ENCODE measurements around the gene PSIP1. TPM values are rescaled to one million over a fixed set of nuclear protein-coding genes. Genes with fewer than 3 reads are reported as not detected.

The PSIP1 gene
- polyA plus RNA-seq, 1 donor (not counting 4 experiments of a cell fraction or from before 2014, with no cell fraction given), result 14.7 TPM

DNA sequence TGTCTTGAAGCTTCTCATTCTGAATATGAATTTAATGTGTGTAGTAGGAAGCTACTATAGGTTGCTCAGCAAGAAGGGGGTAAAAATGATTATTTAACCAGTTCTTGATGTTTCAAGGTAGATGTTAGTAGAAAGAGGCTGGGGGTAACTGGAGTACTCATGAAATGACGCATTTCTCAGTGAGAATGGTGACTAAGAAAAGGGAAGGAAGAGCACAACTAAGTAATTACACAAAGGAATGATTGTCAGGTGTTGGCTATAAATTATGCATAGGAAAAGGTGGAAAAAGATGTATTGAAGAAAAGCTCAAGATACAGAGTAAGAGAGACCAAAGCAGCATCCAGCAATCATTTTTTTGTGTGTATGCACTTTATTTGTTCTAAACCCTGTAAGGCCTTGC lies 1.4 kb upstream of the PSIP1 start:
- no peak overlapping the region for H3K27ac ChIP-seq (ENCODE audit: control insufficient read depth, insufficient read depth, low read length)
- H3K4me2 ChIP-seq (ENCODE audit: control insufficient read depth, extremely low read depth, insufficient read depth, low read depth, low read length), result no peak overlapping the region
- FAIRE-seq, result no peak

GRCh38 chr9:15509931-15510788 lies 610 bp downstream of the PSIP1 start:
- Histone ChIP-seq H3K4me3 (ENCODE audit: control insufficient read depth in 2 of 3, extremely low read depth in 1 of 3, insufficient read depth in 2 of 3, low read depth in 1 of 3, low read length in 3 of 3) (peak overlapping the region; percentile 75 to 86 (median 86)), H3K9me1 (ENCODE audit: control insufficient read depth, extremely low read depth, insufficient read depth, low read length) (no peaks in the 10 kb centered on the region), H3K4me2 (ENCODE audit: control insufficient read depth, extremely low read depth, insufficient read depth, low read depth, low read length) (peak overlapping the region; percentile 92), H3K9ac (ENCODE audit: control insufficient read depth, extremely low read depth, insufficient read depth, low read length) (peak overlapping the region; percentile 90), H4K20me1 (ENCODE audit: control insufficient read depth, extremely low read depth, insufficient read depth, low read length) (no peaks in the 10 kb centered on the region), H3K4me1 (ENCODE audit: control insufficient read depth, extremely low read depth, insufficient read depth, low read length) (peaks cover 10% of the 10 kb centered on the region), H3K79me2 (ENCODE audit: control insufficient read depth, insufficient read depth, low read length) (peaks cover 3% of the 10 kb centered on the region), H3K27ac (ENCODE audit: control insufficient read depth, insufficient read depth, low read length) (peak overlapping the region; percentile 93), H3K27me3 (ENCODE audit: control insufficient read depth, extremely low read depth, insufficient read depth, low read length) (no peaks in the 10 kb centered on the region), H3K9me3 (ENCODE audit: control insufficient read depth, low read depth, low read length) (no peaks in the 10 kb centered on the region), H2AFZ (ENCODE audit: control insufficient read depth, low read length) (peak overlapping the region; percentile 89), H3K36me3 (ENCODE audit: control insufficient read depth in 2 of 2, extremely low read depth in 1 of 2, insufficient read depth in 2 of 2, low read length in 2 of 2) (no peaks in the 10 kb centered on the region)
- DNase-seq (ENCODE audit: low read depth, low spot score) (no peak), FAIRE-seq (no peak)
- dilution Hi-C loops (cut with MboI; ENCODE audit: extremely low pct_ligation_motif_present, low sequenced_read_pairs), result no loop called here
- TF ChIP-seq, protein P1, sequence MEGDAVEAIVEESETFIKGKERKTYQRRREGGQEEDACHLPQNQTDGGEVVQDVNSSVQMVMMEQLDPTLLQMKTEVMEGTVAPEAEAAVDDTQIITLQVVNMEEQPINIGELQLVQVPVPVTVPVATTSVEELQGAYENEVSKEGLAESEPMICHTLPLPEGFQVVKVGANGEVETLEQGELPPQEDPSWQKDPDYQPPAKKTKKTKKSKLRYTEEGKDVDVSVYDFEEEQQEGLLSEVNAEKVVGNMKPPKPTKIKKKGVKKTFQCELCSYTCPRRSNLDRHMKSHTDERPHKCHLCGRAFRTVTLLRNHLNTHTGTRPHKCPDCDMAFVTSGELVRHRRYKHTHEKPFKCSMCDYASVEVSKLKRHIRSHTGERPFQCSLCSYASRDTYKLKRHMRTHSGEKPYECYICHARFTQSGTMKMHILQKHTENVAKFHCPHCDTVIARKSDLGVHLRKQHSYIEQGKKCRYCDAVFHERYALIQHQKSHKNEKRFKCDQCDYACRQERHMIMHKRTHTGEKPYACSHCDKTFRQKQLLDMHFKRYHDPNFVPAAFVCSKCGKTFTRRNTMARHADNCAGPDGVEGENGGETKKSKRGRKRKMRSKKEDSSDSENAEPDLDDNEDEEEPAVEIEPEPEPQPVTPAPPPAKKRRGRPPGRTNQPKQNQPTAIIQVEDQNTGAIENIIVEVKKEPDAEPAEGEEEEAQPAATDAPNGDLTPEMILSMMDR (optimal IDR thresholded peaks at IDR 0.05 in 1 of 3, IDR thresholded peaks at IDR 0.05 in 1 of 3, conservative IDR thresholded peaks at IDR 0.05 in 1 of 3; ENCODE audit: extremely low read depth in 1 of 3, insufficient read depth in 2 of 3, low read length in 3 of 3), result no peak
- TF ChIP-seq EZH2 (IDR thresholded peaks at IDR 0.05; ENCODE audit: low read length), result no peak

More for the DNA sequence above, 1.4 kb upstream of the PSIP1 start:
- dilution Hi-C loops (cut with MboI; ENCODE audit: extremely low pct_ligation_motif_present, low sequenced_read_pairs), result no loop called here
- Histone ChIP-seq H4K20me1 (ENCODE audit: control insufficient read depth, extremely low read depth, insufficient read depth, low read length) (no peaks in the 10 kb centered on the region), H3K4me1 (ENCODE audit: control insufficient read depth, extremely low read depth, insufficient read depth, low read length) (peaks cover 10% of the 10 kb centered on the region), H2AFZ (ENCODE audit: control insufficient read depth, low read length) (no peak overlapping the region), H3K27me3 (ENCODE audit: control insufficient read depth, extremely low read depth, insufficient read depth, low read length) (no peaks in the 10 kb centered on the region), H3K4me3 (ENCODE audit: control insufficient read depth in 2 of 3, extremely low read depth in 1 of 3, insufficient read depth in 2 of 3, low read depth in 1 of 3, low read length in 3 of 3) (no peak overlapping the region), H3K9me3 (ENCODE audit: control insufficient read depth, low read depth, low read length) (no peaks in the 10 kb centered on the region), H3K79me2 (ENCODE audit: control insufficient read depth, insufficient read depth, low read length) (peaks cover 3% of the 10 kb centered on the region), H3K9me1 (ENCODE audit: control insufficient read depth, extremely low read depth, insufficient read depth, low read length) (no peaks in the 10 kb centered on the region), H3K36me3 (ENCODE audit: control insufficient read depth in 2 of 2, extremely low read depth in 1 of 2, insufficient read depth in 2 of 2, low read length in 2 of 2) (no peaks in the 10 kb centered on the region), H3K9ac (ENCODE audit: control insufficient read depth, extremely low read depth, insufficient read depth, low read length) (no peak overlapping the region)
- no peak for DNase-seq (ENCODE audit: low read depth, low spot score)
- TF ChIP-seq, protein P1 (optimal IDR thresholded peaks at IDR 0.05 in 1 of 3, IDR thresholded peaks at IDR 0.05 in 1 of 3, conservative IDR thresholded peaks at IDR 0.05 in 1 of 3; ENCODE audit: extremely low read depth in 1 of 3, insufficient read depth in 2 of 3, low read length in 3 of 3), result no peak
- TF ChIP-seq EZH2 (IDR thresholded peaks at IDR 0.05; ENCODE audit: low read length), result no peak
